GM23338 (cell line): Measurements from ENCODE around the gene CD247. TPM values are rescaled to one million over a fixed set of nuclear protein-coding genes. Genes with fewer than 3 reads are reported as not detected.

Source experiments
- ATAC-seq: fragments of 200-7000 bp; cut with Tn5 transposase; 3 replicates; pipeline ENCODE4 v1.9.1; 2020
- DNase-seq: peaks from one replicate; pipeline ENCODE4 v3.0.0-alpha.2; 2015; ENCODE audit warnings: low spot score
- H2AFZ ChIP-seq: fragments of 200-600 bp; sonication (generic); 2 replicates; pipeline ENCODE4 v1.8.0; 2016; ENCODE audit warnings: antibody characterized with exemption, mild to moderate bottlenecking, moderate library complexity
- H3F3A ChIP-seq: fragments of 200-600 bp; sonication (generic); replicated peaks from 2 replicates; pipeline ENCODE4 v1.8.0; 2017; ENCODE audit warnings: antibody characterized with exemption, mixed run types, low read depth
- H3K27ac ChIP-seq: fragments of 200-600 bp; sonication (generic); 2 replicates; pipeline ENCODE4 v1.6.1; 2016; ENCODE audit warnings: low read depth
- H3K27me3 ChIP-seq: fragments of 200-600 bp; sonication (generic); 2 replicates; pipeline ENCODE4 v1.8.0; 2016; ENCODE audit warnings: mild to moderate bottlenecking, mixed run types, moderate library complexity; ENCODE audit not compliant: insufficient read depth
- H3K36me3 ChIP-seq: fragments of 200-600 bp; sonication (generic); 2 replicates; pipeline ENCODE4 v1.8.0; 2016; ENCODE audit warnings: mild to moderate bottlenecking; ENCODE audit not compliant: insufficient read depth
- H3K4me1 ChIP-seq: fragments of 200-600 bp; sonication (generic); 2 replicates; pipeline ENCODE4 v1.8.0; 2016; ENCODE audit warnings: mild to moderate bottlenecking, moderate library complexity; ENCODE audit not compliant: insufficient read depth
- H3K4me2 ChIP-seq: fragments of 200-600 bp; sonication (generic); 2 replicates; pipeline ENCODE4 v1.7.1; 2017; ENCODE audit warnings: mixed run types
- H3K4me3 ChIP-seq: fragments of 200-600 bp; sonication (generic); 2 replicates; pipeline ENCODE4 v1.6.1; 2016; ENCODE audit warnings: mixed run types
- H3K79me2 ChIP-seq: fragments of 200-600 bp; sonication (generic); replicated peaks from 2 replicates; pipeline ENCODE4 v1.8.0; 2017; ENCODE audit warnings: mild to moderate bottlenecking; ENCODE audit not compliant: insufficient read depth
- H3K9me2 ChIP-seq: fragments of 200-600 bp; sonication (generic); 2 replicates; pipeline ENCODE4 v1.8.0; 2017; ENCODE audit not compliant: insufficient read depth
- H4K20me1 ChIP-seq: fragments of 200-600 bp; sonication (generic); replicated peaks from 2 replicates; pipeline ENCODE4 v1.8.0; 2017; ENCODE audit warnings: mild to moderate bottlenecking; ENCODE audit not compliant: insufficient read depth
- H3K27ac Mint-ChIP-seq: 2 replicates; pipeline ENCODE4 v1.8.0; 2020; ENCODE audit warnings: inconsistent platforms, mild to moderate bottlenecking, moderate library complexity, mixed read lengths
- H3K27me3 Mint-ChIP-seq: 3 replicates; pipeline ENCODE4 v1.8.0; 2022; ENCODE audit warnings: low read depth, mild to moderate bottlenecking, moderate library complexity, mixed read lengths, inconsistent platforms; ENCODE audit not compliant: insufficient read depth, poor library complexity
- H3K36me3 Mint-ChIP-seq: 3 replicates; pipeline ENCODE4 v1.8.0; 2021; ENCODE audit warnings: low read depth, mild to moderate bottlenecking, inconsistent platforms, moderate library complexity, mixed read lengths
- H3K4me1 Mint-ChIP-seq: 3 replicates; pipeline ENCODE4 v1.8.0; 2020; ENCODE audit warnings: mild to moderate bottlenecking, inconsistent platforms, mixed read lengths
- H3K4me3 Mint-ChIP-seq: 3 replicates; pipeline ENCODE4 v1.8.0; 2021; ENCODE audit warnings: moderate library complexity, mild to moderate bottlenecking, inconsistent platforms, mixed read lengths
- H3K9me3 Mint-ChIP-seq: 3 replicates; pipeline ENCODE4 v1.8.0; 2020; ENCODE audit warnings: moderate library complexity, mild to moderate bottlenecking, inconsistent platforms, mixed read lengths
- CREB1 ChIP-seq: fragments of 250-450 bp; sonication (Bioruptor Pico); IDR thresholded peaks from 2 replicates; pipeline ENCODE4 v1.5.0; 2020; ENCODE audit warnings: low read depth, mild to moderate bottlenecking, moderate library complexity
- CTCF ChIP-seq, 2 experiments: fragments of 200-600 bp in 1 of 2; sonication (generic) in 1 of 2; conservative IDR thresholded peaks; 2 replicates each; pipeline versions ENCODE4 v1.5.1 to v1.6.1; 2016 to 2017; ENCODE audit warnings: antibody characterized with exemption in 2 of 2, low read depth in 2 of 2, mild to moderate bottlenecking in 2 of 2, moderate library complexity in 1 of 2
- EZH2 ChIP-seq: fragments of 200-600 bp; sonication (generic); IDR thresholded peaks from one replicate; pipeline ENCODE4 v1.8.0; 2017; ENCODE audit warnings: antibody characterized with exemption, mild to moderate bottlenecking, low read depth; ENCODE audit not compliant: unreplicated experiment
- STAT1 ChIP-seq: IDR thresholded peaks from one replicate; pipeline ENCODE4 v1.6.1; 2016; ENCODE audit warnings: antibody characterized with exemption; ENCODE audit not compliant: unreplicated experiment
- ZNF331 ChIP-seq: fragments of 250-450 bp; sonication (Bioruptor Pico); IDR thresholded peaks from 2 replicates; pipeline ENCODE4 v1.5.0; 2020; ENCODE audit warnings: low read depth, mild to moderate bottlenecking, moderate library complexity
- polyA plus RNA-seq: library from polyadenylated mRNA; unstranded; fragments of >200 nt; fragmentation: Nextera tagmentation; extraction: Ambion mirVana; gene quantifications from 2 replicates; pipeline ENCODE4 v1.2.1, GENCODE V29; 2016
- total RNA-seq: library from RNA; depleted of rRNA; stranded (reverse); fragments of >200 nt; shearing (Covaris generic); gene quantifications from 2 replicates; pipeline ENCODE4 v1.2.3, GENCODE V29; 2014
- TF ChIP-seq, protein P1 (sequence below): IDR thresholded peaks from one replicate; pipeline ENCODE4 v1.6.1; 2018; ENCODE audit warnings: antibody characterized with exemption; ENCODE audit not compliant: unreplicated experiment
- TF ChIP-seq, protein P2 (sequence below): IDR thresholded peaks from 2 replicates; pipeline ENCODE4 v1.6.1; 2016; ENCODE audit warnings: antibody characterized with exemption

CD247 gene
- total and polyA plus RNA-seq, 2 experiments from 2014 or later = 1.2 to 1.4 TPM

GRCh38 chr1:167453123-167453522 is 65.2 kb downstream of the CD247 start (continued):
- TF ChIP-seq ZNF331 (no peak), STAT1 (no peak), CREB1 (CRISPR knock-in tag) (no peak), EZH2 (no peak), CTCF (conservative IDR thresholded peaks at IDR 0.05; ENCODE audit: low read depth in 2 of 2) (no peak)
- TF ChIP-seq, protein P1, sequence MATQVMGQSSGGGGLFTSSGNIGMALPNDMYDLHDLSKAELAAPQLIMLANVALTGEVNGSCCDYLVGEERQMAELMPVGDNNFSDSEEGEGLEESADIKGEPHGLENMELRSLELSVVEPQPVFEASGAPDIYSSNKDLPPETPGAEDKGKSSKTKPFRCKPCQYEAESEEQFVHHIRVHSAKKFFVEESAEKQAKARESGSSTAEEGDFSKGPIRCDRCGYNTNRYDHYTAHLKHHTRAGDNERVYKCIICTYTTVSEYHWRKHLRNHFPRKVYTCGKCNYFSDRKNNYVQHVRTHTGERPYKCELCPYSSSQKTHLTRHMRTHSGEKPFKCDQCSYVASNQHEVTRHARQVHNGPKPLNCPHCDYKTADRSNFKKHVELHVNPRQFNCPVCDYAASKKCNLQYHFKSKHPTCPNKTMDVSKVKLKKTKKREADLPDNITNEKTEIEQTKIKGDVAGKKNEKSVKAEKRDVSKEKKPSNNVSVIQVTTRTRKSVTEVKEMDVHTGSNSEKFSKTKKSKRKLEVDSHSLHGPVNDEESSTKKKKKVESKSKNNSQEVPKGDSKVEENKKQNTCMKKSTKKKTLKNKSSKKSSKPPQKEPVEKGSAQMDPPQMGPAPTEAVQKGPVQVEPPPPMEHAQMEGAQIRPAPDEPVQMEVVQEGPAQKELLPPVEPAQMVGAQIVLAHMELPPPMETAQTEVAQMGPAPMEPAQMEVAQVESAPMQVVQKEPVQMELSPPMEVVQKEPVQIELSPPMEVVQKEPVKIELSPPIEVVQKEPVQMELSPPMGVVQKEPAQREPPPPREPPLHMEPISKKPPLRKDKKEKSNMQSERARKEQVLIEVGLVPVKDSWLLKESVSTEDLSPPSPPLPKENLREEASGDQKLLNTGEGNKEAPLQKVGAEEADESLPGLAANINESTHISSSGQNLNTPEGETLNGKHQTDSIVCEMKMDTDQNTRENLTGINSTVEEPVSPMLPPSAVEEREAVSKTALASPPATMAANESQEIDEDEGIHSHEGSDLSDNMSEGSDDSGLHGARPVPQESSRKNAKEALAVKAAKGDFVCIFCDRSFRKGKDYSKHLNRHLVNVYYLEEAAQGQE = no peak

DNA sequence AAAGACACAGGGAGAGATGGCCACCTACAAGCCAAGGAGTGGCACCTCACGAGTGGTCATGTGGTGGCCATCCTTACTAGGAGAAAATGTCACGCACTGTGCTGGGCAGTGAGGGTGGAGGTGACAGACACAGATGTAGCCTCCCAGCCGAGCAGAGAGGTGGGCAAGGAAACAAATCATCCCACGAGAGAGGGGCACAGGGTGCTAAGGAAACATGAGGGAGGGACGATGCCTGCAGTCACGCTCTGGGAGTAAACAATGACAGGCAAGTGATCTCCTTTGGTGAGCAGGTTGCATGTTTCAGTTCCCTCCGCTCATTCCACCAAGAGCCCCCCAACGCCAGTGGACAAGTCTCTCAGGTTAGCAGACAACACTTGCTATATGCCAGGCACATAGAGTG is 65.8 kb downstream of the CD247 start:
- Mint-ChIP-seq H3K27me3 (peaks cover 25% of the 10 kb centered on the region), H3K9me3 (no peaks in the 10 kb centered on the region), H3K4me3 (no peak overlapping the region), H3K27ac (no peak overlapping the region; the same call in 1 of the 2 replicates), H3K4me1 (peaks cover 22% of the 10 kb centered on the region), H3K36me3 (no peaks in the 10 kb centered on the region)
- peaks cover 7% of the 10 kb centered on the region; the same call in 1 of the 2 replicates for H3K4me1 ChIP-seq
- H3K27ac ChIP-seq = no peak overlapping the region
- no peaks in the 10 kb centered on the region for H4K20me1 ChIP-seq
- H3F3A ChIP-seq = peaks cover 2% of the 10 kb centered on the region; the same call in 1 of the 2 replicates
- no peaks in the 10 kb centered on the region for H3K9me2 ChIP-seq
- H3K36me3 ChIP-seq = no peaks in the 10 kb centered on the region
- H3K4me3 ChIP-seq = no peak overlapping the region
- ATAC-seq = no peak
- TF ChIP-seq, protein P1 = no peak
- TF ChIP-seq, protein P2, sequence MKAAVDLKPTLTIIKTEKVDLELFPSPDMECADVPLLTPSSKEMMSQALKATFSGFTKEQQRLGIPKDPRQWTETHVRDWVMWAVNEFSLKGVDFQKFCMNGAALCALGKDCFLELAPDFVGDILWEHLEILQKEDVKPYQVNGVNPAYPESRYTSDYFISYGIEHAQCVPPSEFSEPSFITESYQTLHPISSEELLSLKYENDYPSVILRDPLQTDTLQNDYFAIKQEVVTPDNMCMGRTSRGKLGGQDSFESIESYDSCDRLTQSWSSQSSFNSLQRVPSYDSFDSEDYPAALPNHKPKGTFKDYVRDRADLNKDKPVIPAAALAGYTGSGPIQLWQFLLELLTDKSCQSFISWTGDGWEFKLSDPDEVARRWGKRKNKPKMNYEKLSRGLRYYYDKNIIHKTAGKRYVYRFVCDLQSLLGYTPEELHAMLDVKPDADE = no peak
- no peaks in the 10 kb centered on the region for H3K79me2 ChIP-seq
- no peak for DNase-seq
- peaks cover 42% of the 10 kb centered on the region for H3K27me3 ChIP-seq
- H2AFZ ChIP-seq = no peak overlapping the region
- no peak overlapping the region for H3K4me2 ChIP-seq
